Measurements from ENCODE around the gene SNRPN. TPM values are rescaled to one million over a fixed set of nuclear protein-coding genes. Genes with fewer than 3 reads are reported as not detected.

SNRPN gene
- total and polyA plus RNA-seq, 2 of the 4 experiments (the other 2 are of a cell fraction), result 123 to 185 TPM

DNA sequence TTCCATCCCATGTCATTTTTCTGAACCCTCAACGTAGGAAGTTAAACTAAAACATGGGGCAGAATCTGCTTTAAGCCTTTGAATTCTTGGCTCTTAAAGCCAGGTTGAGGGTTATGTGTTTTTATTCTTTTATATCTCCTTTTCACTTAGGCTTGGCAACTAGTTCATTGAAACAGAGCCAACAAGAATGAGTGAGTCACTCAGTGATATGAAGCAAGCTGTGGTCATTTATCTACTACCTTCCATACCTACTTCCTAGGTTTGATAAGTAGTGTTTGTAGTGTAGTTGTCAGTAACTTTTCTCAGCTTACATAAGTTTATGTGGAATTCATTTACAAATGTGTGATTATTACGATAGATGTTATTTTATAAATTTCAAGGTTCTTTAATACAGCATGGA is 67.4 kb downstream of the SNRPN start:
- ChIA-PET POLR2A (ENCODE audit: unreplicated experiment) (no interaction called here), CTCF (no interaction called here)
- Histone ChIP-seq H3K4me2 (ENCODE audit: low read depth, low read length) (no peak overlapping the region), H2AFZ (replicated peaks; ENCODE audit: low read length, poor library complexity) (no peak overlapping the region), H3K9ac (ENCODE audit: low read depth, low read length) (no peak overlapping the region), H4K91ac (ENCODE audit: insufficient read depth, low read depth, low read length) (no peak overlapping the region), H4K8ac (ENCODE audit: low read depth in 2 of 2, low read length in 2 of 2) (no peak overlapping the region), H2AK9ac (replicated peaks; ENCODE audit: low read depth, low read length, poor library complexity) (no peak overlapping the region), H4K20me1 (ENCODE audit: insufficient read depth, low read length) (no peaks in the 10 kb centered on the region), H2BK5ac (ENCODE audit: low read depth, low read length, poor library complexity, severe bottlenecking) (no peak overlapping the region), H3K18ac (ENCODE audit: low read depth, low read length) (no peak overlapping the region), H4K5ac (ENCODE audit: low read depth, low read length) (no peak overlapping the region), H3K27me3 (ENCODE audit: control insufficient read depth, insufficient read depth, low read length) (no peaks in the 10 kb centered on the region), H3K14ac (replicated peaks; ENCODE audit: low read depth, low read length) (no peak overlapping the region), H3K4ac (ENCODE audit: low read depth, low read length) (no peak overlapping the region), H2BK15ac (ENCODE audit: low read depth, low read length) (no peak overlapping the region), H3K27ac (ENCODE audit: insufficient read depth, low read length) (no peak overlapping the region), H3K79me1 (ENCODE audit: low read depth in 1 of 2, low read length in 2 of 2) (no peaks in the 10 kb centered on the region), H3K4me1 (ENCODE audit: control insufficient read depth, insufficient read depth, low read length) (no peaks in the 10 kb centered on the region), H3K56ac (ENCODE audit: extremely low read depth, insufficient read depth, low read length) (no peak overlapping the region), H2BK20ac (ENCODE audit: low read depth, low read length) (no peak overlapping the region), H3K9me1 (ENCODE audit: insufficient read depth, low read length) (no peaks in the 10 kb centered on the region), H3K23ac (ENCODE audit: low read depth, low read length) (no peak overlapping the region), H3K4me3 (ENCODE audit: insufficient read depth, low read depth, low read length) (no peak overlapping the region), H2AK5ac (ENCODE audit: low read depth, low read length) (no peak overlapping the region), H2BK120ac (ENCODE audit: low read depth, low read length) (no peak overlapping the region), H3K36me3 (ENCODE audit: control insufficient read depth, insufficient read depth, low read length) (peaks cover 8% of the 10 kb centered on the region), H3K9me3 (ENCODE audit: control insufficient read depth, insufficient read depth, low read length) (no peaks in the 10 kb centered on the region)
- peak; percentile 64 for DNase-seq
- in situ Hi-C loops (cut with MboI; ENCODE audit: low sequenced_read_pairs) (no loop called here), intact Hi-C loops (cut with micrococcal nuclease) (no loop called here), dilution Hi-C loops (cut with HindIII; ENCODE audit: low sequenced_read_pairs, unreplicated experiment) (no loop called here)
- TF ChIP-seq CHD1 (IDR thresholded peaks at IDR 0.05; ENCODE audit: low read depth, low read length), result no peak
- no peak for TF ChIP-seq MXI1 (IDR thresholded peaks at IDR 0.05; ENCODE audit: borderline replicate concordance, low read depth, low read length)
- TF ChIP-seq CEBPB (IDR thresholded peaks at IDR 0.05; ENCODE audit: low read depth, low read length), result peak; percentile 58; the same call in 1 of the 2 replicates
- no peak for ATAC-seq (ENCODE audit: low read depth)
- no CpG with 5 or more reads among the region's 2 CpGs for WGBS, 2 experiments (ENCODE audit: extremely low coverage in 2 of 2, insufficient read length in 1 of 2)
- no TSS peak for BruUV-seq (replicated peaks)

Small RNA genes within 50 kb of the gene (microRNA-seq; reads per million reads assigned to microRNA genes)
- not detected for gene AC090602.1 (ENCODE audit: insufficient read depth, insufficient read length)
- not detected for gene AC124312.4 (ENCODE audit: insufficient read depth, insufficient read length)
- not detected for gene AC124312.5 (ENCODE audit: insufficient read depth, insufficient read length)

Small RNA genes within 50 kb of the gene (small RNA-seq; reads per million reads assigned to genes)
- gene AC090602.1 (0 reads per million in 5 experiments), gene AC124312.4 (0 reads per million in 5 experiments), gene AC124312.5 (0 to 0.61 (median 0) reads per million in 5 experiments)

Other genes starting within 250 kb of the SNRPN start
- 8.1 and 13.1 TPM in 2 replicates for gene SNURF, start within 50 bp of the SNRPN start, total RNA-seq (2012; rRNA removed)
- 4.3 and 6.5 TPM in 2 replicates for gene SNURF, start within 50 bp of the SNRPN start, polyA plus RNA-seq (2012; rRNA removed)